ENCODE results near the gene MAPK10. TPM values are rescaled to one million over a fixed set of nuclear protein-coding genes. Genes with fewer than 3 reads are reported as not detected.
"Not testable (repeated sequence)": the region's sequence is repeated elsewhere in the genome, so short reads cannot be mapped to it uniquely, and the experiment has no call there.

The MAPK10 gene
- total and polyA plus RNA-seq, 4 donors, result 3.3 to 109 (median 24.5) TPM

- Histone ChIP-seq H3K4me3 (no peak overlapping the region), H3K9ac (ENCODE audit: insufficient read depth in 1 of 2, low read length in 2 of 2) (no peak overlapping the region), H3K9me3 (ENCODE audit: control insufficient read depth in 4 of 4, insufficient read depth in 3 of 4, low read length in 3 of 4) (no peaks in the 10 kb centered on the region), H3K4me1 (ENCODE audit: control insufficient read depth in 5 of 5, insufficient read depth in 5 of 5, low read length in 5 of 5) (peaks cover 0 to 18% (median 9%) of the 10 kb centered on the region in 5 donors), H3K36me3 (ENCODE audit: control insufficient read depth in 4 of 4, insufficient read depth in 4 of 4, low read length in 4 of 4) (no peaks in the 10 kb centered on the region), H3K27me3 (ENCODE audit: control insufficient read depth in 3 of 3, insufficient read depth in 3 of 3, low read length in 2 of 3) (no peaks in the 10 kb centered on the region), H3K27ac (ENCODE audit: low read depth in 1 of 2, low read length in 1 of 2) (peak overlapping the region; percentile 51 to 78)
- no peak for TF ChIP-seq CTCF (IDR thresholded peaks at IDR 0.05; ENCODE audit: control extremely low read depth, extremely low read depth)
- DNase-seq, result peak; percentile 15 to 53 (median 33)
- peak; percentile 14 for ATAC-seq (ENCODE audit: insufficient read depth, low FRiP score)
- WGBS, 2 donors, result 12 to 19% methylated on average over 4 of the region's 4 CpGs
These were observed 326.7 kb downstream of the MAPK10 start for GRCh38 chr4:86033171-86033570.

GRCh38 chr4:86032476-86033022 is 327.3 kb downstream of the MAPK10 start:
- H3K27me3 ChIP-seq (ENCODE audit: control insufficient read depth in 3 of 3, insufficient read depth in 3 of 3, low read length in 2 of 3), result no peaks in the 10 kb centered on the region
- no peak overlapping the region for H3K4me3 ChIP-seq
- H3K36me3 ChIP-seq (ENCODE audit: control insufficient read depth in 4 of 4, insufficient read depth in 4 of 4, low read length in 4 of 4), result no peaks in the 10 kb centered on the region
- H3K4me1 ChIP-seq (ENCODE audit: control insufficient read depth in 5 of 5, insufficient read depth in 5 of 5, low read length in 5 of 5), result peaks cover 0 to 14% (median 9%) of the 10 kb centered on the region in 5 donors
- no peak for TF ChIP-seq CTCF (IDR thresholded peaks at IDR 0.05; ENCODE audit: control extremely low read depth, extremely low read depth)
- peak; percentile 79 for ATAC-seq (ENCODE audit: insufficient read depth, low FRiP score)
- H3K27ac ChIP-seq (ENCODE audit: low read depth in 1 of 2, low read length in 1 of 2), result peak overlapping the region; percentile 51 to 66
- 8 to 19% methylated on average over 4 of the region's 4 CpGs for WGBS, 2 donors
- no peak overlapping the region for H3K9ac ChIP-seq (ENCODE audit: insufficient read depth in 1 of 2, low read length in 2 of 2)
- DNase-seq, result peak in 2 of 3 donors; percentile 17 to 61
- H3K9me3 ChIP-seq (ENCODE audit: control insufficient read depth in 4 of 4, insufficient read depth in 3 of 4, low read length in 3 of 4), result no peaks in the 10 kb centered on the region

GRCh38 chr4:86031927-86032326 is 327.9 kb downstream of the MAPK10 start:
- no peaks in the 10 kb centered on the region for H3K27me3 ChIP-seq (ENCODE audit: control insufficient read depth in 3 of 3, insufficient read depth in 3 of 3, low read length in 2 of 3)
- ATAC-seq (ENCODE audit: insufficient read depth, low FRiP score), result no peak
- peaks cover 0 to 14% (median 9%) of the 10 kb centered on the region in 5 donors for H3K4me1 ChIP-seq (ENCODE audit: control insufficient read depth in 5 of 5, insufficient read depth in 5 of 5, low read length in 5 of 5)
- H3K36me3 ChIP-seq (ENCODE audit: control insufficient read depth in 4 of 4, insufficient read depth in 4 of 4, low read length in 4 of 4), result no peaks in the 10 kb centered on the region
- no peaks in the 10 kb centered on the region for H3K9me3 ChIP-seq (ENCODE audit: control insufficient read depth in 4 of 4, insufficient read depth in 3 of 4, low read length in 3 of 4)
- no peak overlapping the region for H3K4me3 ChIP-seq
- no peak overlapping the region for H3K9ac ChIP-seq (ENCODE audit: insufficient read depth in 1 of 2, low read length in 2 of 2)
- TF ChIP-seq CTCF (IDR thresholded peaks at IDR 0.05; ENCODE audit: control extremely low read depth, extremely low read depth), result no peak
- H3K27ac ChIP-seq (ENCODE audit: low read depth in 1 of 2, low read length in 1 of 2), result no peak overlapping the region
- 77 to 90% methylated on average over 3 of the region's 3 CpGs for WGBS, 2 donors
- DNase-seq, result no peak

GRCh38 chr4:86026720-86027119 is 333.1 kb downstream of the MAPK10 start:
- H3K9me3 ChIP-seq (ENCODE audit: control insufficient read depth in 4 of 4, insufficient read depth in 3 of 4, low read length in 3 of 4), result no peaks in the 10 kb centered on the region
- WGBS, 2 donors, result 91 to 96% methylated on average over 8 of the region's 8 CpGs
- no peak overlapping the region for H3K27ac ChIP-seq (ENCODE audit: low read depth in 1 of 2, low read length in 1 of 2)
- no peaks in the 10 kb centered on the region for H3K27me3 ChIP-seq (ENCODE audit: control insufficient read depth in 3 of 3, insufficient read depth in 3 of 3, low read length in 2 of 3)
- DNase-seq (no peak), ATAC-seq (ENCODE audit: insufficient read depth, low FRiP score) (no peak)
- H3K4me3 ChIP-seq, result no peak overlapping the region
- H3K9ac ChIP-seq (ENCODE audit: insufficient read depth in 1 of 2, low read length in 2 of 2), result no peak overlapping the region
- no peak for TF ChIP-seq CTCF (IDR thresholded peaks at IDR 0.05; ENCODE audit: control extremely low read depth, extremely low read depth)
- H3K4me1 ChIP-seq (ENCODE audit: control insufficient read depth in 5 of 5, insufficient read depth in 5 of 5, low read length in 5 of 5), result no peaks in the 10 kb centered on the region
- no peaks in the 10 kb centered on the region for H3K36me3 ChIP-seq (ENCODE audit: control insufficient read depth in 4 of 4, insufficient read depth in 4 of 4, low read length in 4 of 4)

- not testable (repeated sequence) for H3K9me3 ChIP-seq (ENCODE audit: control insufficient read depth in 4 of 4, insufficient read depth in 3 of 4, low read length in 3 of 4); H3K4me3 ChIP-seq; H3K27ac ChIP-seq (ENCODE audit: low read depth in 1 of 2, low read length in 1 of 2); H3K36me3 ChIP-seq (ENCODE audit: control insufficient read depth in 4 of 4, insufficient read depth in 4 of 4, low read length in 4 of 4); ATAC-seq (ENCODE audit: insufficient read depth, low FRiP score); H3K4me1 ChIP-seq (ENCODE audit: control insufficient read depth in 5 of 5, insufficient read depth in 5 of 5, low read length in 5 of 5); H3K27me3 ChIP-seq (ENCODE audit: control insufficient read depth in 3 of 3, insufficient read depth in 3 of 3, low read length in 2 of 3); DNase-seq; H3K9ac ChIP-seq (ENCODE audit: insufficient read depth in 1 of 2, low read length in 2 of 2)
- WGBS, 2 donors, result 96 to 97% methylated on average over 22 to 24 of the region's 24 CpGs
These were observed 338.2 kb downstream of the MAPK10 start for GRCh38 chr4:86021671-86022070.
